ENCODE results near the gene DDX10. TPM values are rescaled to one million over a fixed set of nuclear protein-coding genes. Genes with fewer than 3 reads are reported as not detected.

The DDX10 gene
- total and polyA plus RNA-seq, 2 experiments from 2014 or later, result 32.4 to 37.8 TPM

DNA sequence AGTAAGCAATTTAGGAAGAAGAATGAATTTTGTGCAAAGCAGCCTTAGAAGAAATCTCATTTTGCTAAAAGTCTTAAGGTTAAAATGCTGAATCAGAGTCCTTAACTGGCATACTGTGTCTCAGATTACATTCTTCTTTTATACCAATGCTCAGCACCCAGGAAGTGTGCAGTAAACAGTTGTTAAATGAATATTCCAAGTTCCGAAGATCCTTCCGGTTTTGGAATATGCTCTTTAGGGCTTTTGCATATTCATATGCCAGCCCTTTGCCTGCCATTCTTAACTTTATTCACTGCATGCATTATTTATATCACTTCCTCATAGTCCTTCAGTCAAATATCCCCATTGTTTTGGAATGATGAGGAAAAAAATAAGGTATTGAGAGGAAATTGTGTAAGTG lies 242.0 kb downstream of the DDX10 start:
- TF ChIP-seq, protein P1, sequence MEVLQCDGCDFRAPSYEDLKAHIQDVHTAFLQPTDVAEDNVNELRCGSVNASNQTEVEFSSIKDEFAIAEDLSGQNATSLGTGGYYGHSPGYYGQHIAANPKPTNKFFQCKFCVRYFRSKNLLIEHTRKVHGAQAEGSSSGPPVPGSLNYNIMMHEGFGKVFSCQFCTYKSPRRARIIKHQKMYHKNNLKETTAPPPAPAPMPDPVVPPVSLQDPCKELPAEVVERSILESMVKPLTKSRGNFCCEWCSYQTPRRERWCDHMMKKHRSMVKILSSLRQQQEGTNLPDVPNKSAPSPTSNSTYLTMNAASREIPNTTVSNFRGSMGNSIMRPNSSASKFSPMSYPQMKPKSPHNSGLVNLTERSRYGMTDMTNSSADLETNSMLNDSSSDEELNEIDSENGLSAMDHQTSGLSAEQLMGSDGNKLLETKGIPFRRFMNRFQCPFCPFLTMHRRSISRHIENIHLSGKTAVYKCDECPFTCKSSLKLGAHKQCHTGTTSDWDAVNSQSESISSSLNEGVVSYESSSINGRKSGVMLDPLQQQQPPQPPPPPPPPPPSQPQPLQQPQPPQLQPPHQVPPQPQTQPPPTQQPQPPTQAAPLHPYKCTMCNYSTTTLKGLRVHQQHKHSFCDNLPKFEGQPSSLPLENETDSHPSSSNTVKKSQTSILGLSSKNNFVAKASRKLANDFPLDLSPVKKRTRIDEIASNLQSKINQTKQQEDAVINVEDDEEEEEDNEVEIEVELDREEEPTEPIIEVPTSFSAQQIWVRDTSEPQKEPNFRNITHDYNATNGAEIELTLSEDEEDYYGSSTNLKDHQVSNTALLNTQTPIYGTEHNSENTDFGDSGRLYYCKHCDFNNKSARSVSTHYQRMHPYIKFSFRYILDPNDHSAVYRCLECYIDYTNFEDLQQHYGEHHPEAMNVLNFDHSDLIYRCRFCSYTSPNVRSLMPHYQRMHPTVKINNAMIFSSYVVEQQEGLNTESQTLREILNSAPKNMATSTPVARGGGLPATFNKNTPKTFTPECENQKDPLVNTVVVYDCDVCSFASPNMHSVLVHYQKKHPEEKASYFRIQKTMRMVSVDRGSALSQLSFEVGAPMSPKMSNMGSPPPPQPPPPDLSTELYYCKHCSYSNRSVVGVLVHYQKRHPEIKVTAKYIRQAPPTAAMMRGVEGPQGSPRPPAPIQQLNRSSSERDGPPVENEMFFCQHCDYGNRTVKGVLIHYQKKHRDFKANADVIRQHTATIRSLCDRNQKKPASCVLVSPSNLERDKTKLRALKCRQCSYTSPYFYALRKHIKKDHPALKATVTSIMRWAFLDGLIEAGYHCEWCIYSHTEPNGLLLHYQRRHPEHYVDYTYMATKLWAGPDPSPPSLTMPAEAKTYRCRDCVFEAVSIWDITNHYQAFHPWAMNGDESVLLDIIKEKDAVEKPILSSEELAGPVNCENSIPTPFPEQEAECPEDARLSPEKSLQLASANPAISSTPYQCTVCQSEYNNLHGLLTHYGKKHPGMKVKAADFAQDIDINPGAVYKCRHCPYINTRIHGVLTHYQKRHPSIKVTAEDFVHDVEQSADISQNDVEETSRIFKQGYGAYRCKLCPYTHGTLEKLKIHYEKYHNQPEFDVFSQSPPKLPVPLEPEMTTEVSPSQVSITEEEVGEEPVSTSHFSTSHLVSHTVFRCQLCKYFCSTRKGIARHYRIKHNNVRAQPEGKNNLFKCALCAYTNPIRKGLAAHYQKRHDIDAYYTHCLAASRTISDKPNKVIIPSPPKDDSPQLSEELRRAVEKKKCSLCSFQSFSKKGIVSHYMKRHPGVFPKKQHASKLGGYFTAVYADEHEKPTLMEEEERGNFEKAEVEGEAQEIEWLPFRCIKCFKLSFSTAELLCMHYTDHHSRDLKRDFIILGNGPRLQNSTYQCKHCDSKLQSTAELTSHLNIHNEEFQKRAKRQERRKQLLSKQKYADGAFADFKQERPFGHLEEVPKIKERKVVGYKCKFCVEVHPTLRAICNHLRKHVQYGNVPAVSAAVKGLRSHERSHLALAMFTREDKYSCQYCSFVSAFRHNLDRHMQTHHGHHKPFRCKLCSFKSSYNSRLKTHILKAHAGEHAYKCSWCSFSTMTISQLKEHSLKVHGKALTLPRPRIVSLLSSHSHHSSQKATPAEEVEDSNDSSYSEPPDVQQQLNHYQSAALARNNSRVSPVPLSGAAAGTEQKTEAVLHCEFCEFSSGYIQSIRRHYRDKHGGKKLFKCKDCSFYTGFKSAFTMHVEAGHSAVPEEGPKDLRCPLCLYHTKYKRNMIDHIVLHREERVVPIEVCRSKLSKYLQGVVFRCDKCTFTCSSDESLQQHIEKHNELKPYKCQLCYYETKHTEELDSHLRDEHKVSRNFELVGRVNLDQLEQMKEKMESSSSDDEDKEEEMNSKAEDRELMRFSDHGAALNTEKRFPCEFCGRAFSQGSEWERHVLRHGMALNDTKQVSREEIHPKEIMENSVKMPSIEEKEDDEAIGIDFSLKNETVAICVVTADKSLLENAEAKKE (CRISPR knock-in tag; IDR thresholded peaks at IDR 0.05), result no peak
- TF ChIP-seq STAT1 (IDR thresholded peaks at IDR 0.05; ENCODE audit: unreplicated experiment), result no peak
- TF ChIP-seq, protein P2, sequence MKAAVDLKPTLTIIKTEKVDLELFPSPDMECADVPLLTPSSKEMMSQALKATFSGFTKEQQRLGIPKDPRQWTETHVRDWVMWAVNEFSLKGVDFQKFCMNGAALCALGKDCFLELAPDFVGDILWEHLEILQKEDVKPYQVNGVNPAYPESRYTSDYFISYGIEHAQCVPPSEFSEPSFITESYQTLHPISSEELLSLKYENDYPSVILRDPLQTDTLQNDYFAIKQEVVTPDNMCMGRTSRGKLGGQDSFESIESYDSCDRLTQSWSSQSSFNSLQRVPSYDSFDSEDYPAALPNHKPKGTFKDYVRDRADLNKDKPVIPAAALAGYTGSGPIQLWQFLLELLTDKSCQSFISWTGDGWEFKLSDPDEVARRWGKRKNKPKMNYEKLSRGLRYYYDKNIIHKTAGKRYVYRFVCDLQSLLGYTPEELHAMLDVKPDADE (IDR thresholded peaks at IDR 0.05), result no peak
- Histone ChIP-seq H3K27me3 (ENCODE audit: insufficient read depth) (no peaks in the 10 kb centered on the region), H3F3A (replicated peaks; ENCODE audit: low read depth) (no peaks in the 10 kb centered on the region), H3K4me1 (ENCODE audit: insufficient read depth) (peaks cover 18% of the 10 kb centered on the region), H4K20me1 (replicated peaks; ENCODE audit: insufficient read depth) (no peaks in the 10 kb centered on the region), H3K9me2 (ENCODE audit: insufficient read depth) (no peaks in the 10 kb centered on the region), H3K79me2 (replicated peaks; ENCODE audit: insufficient read depth) (no peaks in the 10 kb centered on the region), H3K36me3 (ENCODE audit: insufficient read depth) (no peaks in the 10 kb centered on the region), H3K4me3 (no peak overlapping the region), H3K27ac (ENCODE audit: low read depth) (no peak overlapping the region), H2AFZ (no peak overlapping the region), H3K4me2 (no peak overlapping the region)
- Mint-ChIP-seq H3K9me3 (no peaks in the 10 kb centered on the region), H3K4me1 (peaks cover 26% of the 10 kb centered on the region), H3K36me3 (ENCODE audit: low read depth) (no peaks in the 10 kb centered on the region), H3K27me3 (ENCODE audit: insufficient read depth, low read depth, poor library complexity) (peaks cover 4% of the 10 kb centered on the region), H3K4me3 (no peak overlapping the region), H3K27ac (peak overlapping the region; percentile 37; the same call in 1 of the 2 replicates)
- ATAC-seq (no peak), DNase-seq (ENCODE audit: low spot score) (no peak)

DNA sequence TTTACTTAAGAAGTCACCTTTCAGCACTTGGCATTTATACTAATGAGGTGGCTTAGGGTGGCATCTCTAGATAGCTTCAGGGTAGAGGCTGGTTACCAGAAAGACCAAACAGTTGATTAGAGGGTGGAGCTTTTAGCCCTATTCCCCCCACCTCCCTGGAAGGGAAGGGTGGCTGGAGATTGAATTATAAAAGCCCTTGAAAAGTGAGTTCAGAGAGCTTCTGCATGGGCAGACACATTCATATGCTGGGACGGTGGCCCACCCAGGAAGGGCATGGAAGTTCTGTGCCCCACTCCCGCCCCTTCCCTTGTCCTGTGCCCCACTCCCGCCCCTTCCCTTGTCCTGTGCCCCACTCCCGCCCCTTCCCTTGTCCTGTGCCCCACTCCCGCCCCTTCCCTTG lies 244.2 kb downstream of the DDX10 start:
- Histone ChIP-seq H3K79me2 (replicated peaks; ENCODE audit: insufficient read depth) (no peaks in the 10 kb centered on the region), H3K9me2 (ENCODE audit: insufficient read depth) (no peaks in the 10 kb centered on the region), H3K27me3 (ENCODE audit: insufficient read depth) (no peaks in the 10 kb centered on the region), H3K4me2 (no peak overlapping the region), H3K4me1 (ENCODE audit: insufficient read depth) (peaks cover 18% of the 10 kb centered on the region), H3K36me3 (ENCODE audit: insufficient read depth) (no peaks in the 10 kb centered on the region), H3K27ac (ENCODE audit: low read depth) (no peak overlapping the region), H3F3A (replicated peaks; ENCODE audit: low read depth) (no peaks in the 10 kb centered on the region), H2AFZ (no peak overlapping the region), H4K20me1 (replicated peaks; ENCODE audit: insufficient read depth) (no peaks in the 10 kb centered on the region), H3K4me3 (no peak overlapping the region)
- no peak overlapping the region for H3K4me3 Mint-ChIP-seq
- DNase-seq (ENCODE audit: low spot score), result no peak
- no peaks in the 10 kb centered on the region for H3K9me3 Mint-ChIP-seq
- no peaks in the 10 kb centered on the region for H3K36me3 Mint-ChIP-seq (ENCODE audit: low read depth)
- H3K27ac Mint-ChIP-seq, result no peak overlapping the region
- ATAC-seq, result no peak; the same call in 2 of the 3 replicates
- peaks cover 4% of the 10 kb centered on the region for H3K27me3 Mint-ChIP-seq (ENCODE audit: insufficient read depth, low read depth, poor library complexity)
- H3K4me1 Mint-ChIP-seq, result peaks cover 30% of the 10 kb centered on the region
- TF ChIP-seq NANOG (IDR thresholded peaks at IDR 0.05; ENCODE audit: borderline replicate concordance), result no peak
- TF ChIP-seq POLR2AphosphoS5 (IDR thresholded peaks at IDR 0.05; ENCODE audit: low read depth), result no peak
- TF ChIP-seq EZH2 (IDR thresholded peaks at IDR 0.05; ENCODE audit: low read depth, unreplicated experiment), result no peak
- TF ChIP-seq CREB1 (CRISPR knock-in tag; IDR thresholded peaks at IDR 0.05; ENCODE audit: low read depth), result no peak
